ENCODE data around the gene NRXN3. TPM values are rescaled to one million over a fixed set of nuclear protein-coding genes. Genes with fewer than 3 reads are reported as not detected.

The NRXN3 gene
- total and polyA plus RNA-seq, 4 donors = 1.4 to 8.3 (median 4.4) TPM

DNA sequence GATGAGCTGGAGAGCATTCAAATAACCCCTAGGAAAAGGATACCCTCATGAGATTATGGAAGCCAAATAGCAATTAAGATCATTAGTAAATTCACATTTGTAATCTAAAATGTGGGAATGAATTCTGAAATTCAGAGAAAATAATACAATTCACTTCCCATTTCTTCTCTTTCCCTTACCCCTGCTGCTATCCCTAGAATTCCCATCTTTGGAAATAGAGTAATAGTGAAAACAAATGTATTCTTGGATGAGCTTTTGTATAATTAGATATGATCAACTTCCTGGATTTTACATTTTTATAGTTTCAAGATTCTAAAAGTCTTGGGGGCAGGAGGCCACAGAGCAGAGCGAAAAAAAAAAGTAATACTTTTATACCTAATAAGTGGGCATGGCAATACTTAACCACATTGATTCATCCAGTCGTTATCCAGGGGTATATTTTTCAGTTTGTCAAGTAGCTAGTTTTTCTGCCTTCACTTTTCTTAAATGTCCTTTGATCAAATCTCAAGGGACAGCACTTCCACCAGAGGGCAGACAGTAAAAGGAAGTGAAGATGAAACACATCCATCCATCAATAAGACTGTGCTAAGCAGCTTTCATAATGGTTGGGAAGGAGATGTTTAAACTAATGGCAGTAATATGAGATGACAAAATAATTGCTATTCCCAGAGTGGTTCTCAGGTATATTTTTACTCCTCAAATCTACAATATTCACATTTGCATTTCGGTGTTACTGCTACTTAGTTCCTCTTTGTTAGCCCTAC is 1639.9 kb downstream of the NRXN3 start:
- no peak for TF ChIP-seq CTCF (IDR thresholded peaks at IDR 0.05; ENCODE audit: control extremely low read depth, extremely low read depth)
- no peak for DNase-seq
- Histone ChIP-seq H3K36me3 (ENCODE audit: control insufficient read depth in 4 of 4, insufficient read depth in 4 of 4, low read length in 4 of 4) (no peaks in the 10 kb centered on the region), H3K9ac (ENCODE audit: insufficient read depth in 1 of 2, low read length in 2 of 2) (no peak overlapping the region), H3K27ac (ENCODE audit: low read depth in 1 of 2, low read length in 1 of 2) (no peak overlapping the region), H3K9me3 (ENCODE audit: control insufficient read depth in 4 of 4, insufficient read depth in 3 of 4, low read length in 3 of 4) (no peaks in the 10 kb centered on the region), H3K4me1 (ENCODE audit: control insufficient read depth in 5 of 5, insufficient read depth in 5 of 5, low read length in 5 of 5) (peaks cover 0 to 8% (median 0%) of the 10 kb centered on the region in 5 donors), H3K27me3 (ENCODE audit: control insufficient read depth in 3 of 3, insufficient read depth in 3 of 3, low read length in 2 of 3) (no peaks in the 10 kb centered on the region), H3K4me3 (no peak overlapping the region)
- 68 to 70% methylated on average over 3 of the region's 3 CpGs for WGBS, 2 donors
- no peak for ATAC-seq (ENCODE audit: insufficient read depth, low FRiP score)

- H3K27ac ChIP-seq (ENCODE audit: low read depth in 1 of 2, low read length in 1 of 2) = no peak overlapping the region
- WGBS, 2 donors = 27 to 43% methylated on average over 1 of the region's 1 CpG
- H3K9me3 ChIP-seq (ENCODE audit: control insufficient read depth in 4 of 4, insufficient read depth in 3 of 4, low read length in 3 of 4) = no peaks in the 10 kb centered on the region
- no peak for TF ChIP-seq CTCF (IDR thresholded peaks at IDR 0.05; ENCODE audit: control extremely low read depth, extremely low read depth)
- no peaks in the 10 kb centered on the region for H3K27me3 ChIP-seq (ENCODE audit: control insufficient read depth in 3 of 3, insufficient read depth in 3 of 3, low read length in 2 of 3)
- H3K4me3 ChIP-seq = no peak overlapping the region
- H3K9ac ChIP-seq (ENCODE audit: insufficient read depth in 1 of 2, low read length in 2 of 2) = no peak overlapping the region
- no peaks in the 10 kb centered on the region for H3K36me3 ChIP-seq (ENCODE audit: control insufficient read depth in 4 of 4, insufficient read depth in 4 of 4, low read length in 4 of 4)
- peaks cover 0 to 14% (median 0%) of the 10 kb centered on the region in 5 donors for H3K4me1 ChIP-seq (ENCODE audit: control insufficient read depth in 5 of 5, insufficient read depth in 5 of 5, low read length in 5 of 5)
- no peak for ATAC-seq (ENCODE audit: insufficient read depth, low FRiP score)
- DNase-seq = peak in 1 of 3 donors; percentile 24
Observed at GRCh38 chr14:79820866-79821535, 1650.8 kb downstream of the NRXN3 start.

DNA sequence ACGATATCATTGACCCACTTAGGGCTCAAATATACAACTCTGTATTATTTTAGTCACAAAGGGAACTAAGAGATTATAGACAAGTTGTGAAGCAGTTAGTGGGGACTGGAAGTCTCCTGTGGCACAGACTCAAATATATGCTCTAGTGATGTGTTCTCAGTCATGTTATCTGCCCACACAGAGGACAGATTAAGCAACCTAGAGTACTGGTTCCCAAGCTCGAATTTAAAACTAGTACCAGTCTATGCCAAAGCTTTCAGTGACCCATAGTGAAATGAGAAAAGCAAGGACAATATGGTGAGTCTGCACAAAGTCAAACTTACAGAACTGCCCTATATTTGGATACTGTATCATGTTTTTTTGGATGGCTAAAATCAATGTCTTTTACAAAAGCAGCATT is 1651.9 kb downstream of the NRXN3 start:
- ATAC-seq (ENCODE audit: insufficient read depth, low FRiP score) = no peak
- Histone ChIP-seq H3K27me3 (ENCODE audit: control insufficient read depth in 3 of 3, insufficient read depth in 3 of 3, low read length in 2 of 3) (no peaks in the 10 kb centered on the region), H3K4me3 (no peak overlapping the region), H3K36me3 (ENCODE audit: control insufficient read depth in 4 of 4, insufficient read depth in 4 of 4, low read length in 4 of 4) (no peaks in the 10 kb centered on the region), H3K9ac (ENCODE audit: insufficient read depth in 1 of 2, low read length in 2 of 2) (no peak overlapping the region), H3K9me3 (ENCODE audit: control insufficient read depth in 4 of 4, insufficient read depth in 3 of 4, low read length in 3 of 4) (no peaks in the 10 kb centered on the region), H3K27ac (ENCODE audit: low read depth in 1 of 2, low read length in 1 of 2) (no peak overlapping the region), H3K4me1 (ENCODE audit: control insufficient read depth in 5 of 5, insufficient read depth in 5 of 5, low read length in 5 of 5) (peaks cover 0 to 14% (median 0%) of the 10 kb centered on the region in 5 donors)
- TF ChIP-seq CTCF (IDR thresholded peaks at IDR 0.05; ENCODE audit: control extremely low read depth, extremely low read depth) = no peak
- 66 to 73% methylated on average over 2 of the region's 2 CpGs for WGBS, 2 donors
- no peak for DNase-seq

All from lung (tissue), 12 donors.